Measurements from ENCODE around the gene STEEP1. TPM values are rescaled to one million over a fixed set of nuclear protein-coding genes. Genes with fewer than 3 reads are reported as not detected.

The STEEP1 gene
- polyA plus RNA-seq, 1 donor from 2014 or later = 63.0 TPM

DNA sequence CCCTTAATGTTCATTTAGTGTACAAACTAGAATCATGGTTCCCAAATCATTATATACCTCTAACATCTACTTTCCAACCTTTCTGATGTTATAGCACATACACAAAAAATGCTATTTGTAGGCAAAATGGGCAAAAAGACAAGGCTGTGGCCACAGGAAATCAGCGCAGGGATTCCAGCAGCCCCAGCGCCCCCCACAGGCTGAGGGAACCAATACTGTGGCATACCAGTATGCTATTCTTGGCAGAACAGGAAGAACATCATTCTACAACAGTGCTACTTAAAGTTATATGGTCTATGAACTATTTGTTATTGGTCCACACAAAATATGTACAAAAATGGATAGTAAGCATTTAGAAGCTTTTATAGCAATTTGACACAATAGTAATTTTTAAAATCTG, 25.3 kb downstream of the STEEP1 start:
- Histone ChIP-seq H3F3A (ENCODE audit: insufficient read depth, low read length, poor library complexity, severe bottlenecking) (no peaks in the 10 kb centered on the region), H3K4me2 (ENCODE audit: low read length) (no peak overlapping the region), H3K9me3 (ENCODE audit: low read length) (no peaks in the 10 kb centered on the region), H3K36me3 (ENCODE audit: insufficient read depth, low read length) (no peaks in the 10 kb centered on the region), H3K4me3 (ENCODE audit: low read length) (no peak overlapping the region), H3K27me3 (ENCODE audit: insufficient read depth, low read depth, low read length) (no peaks in the 10 kb centered on the region), H3K9me2 (ENCODE audit: insufficient read depth, low read length) (no peaks in the 10 kb centered on the region), H3K79me2 (replicated peaks; ENCODE audit: insufficient read depth, low read length) (no peaks in the 10 kb centered on the region), H3K9ac (ENCODE audit: low read length) (no peak overlapping the region), H4K20me1 (ENCODE audit: insufficient read depth) (no peaks in the 10 kb centered on the region), H2AFZ (ENCODE audit: low read depth, low read length) (no peak overlapping the region), H3K27ac (ENCODE audit: low read length) (no peak overlapping the region)
- TF ChIP-seq MXI1 (conservative IDR thresholded peaks at IDR 0.05; ENCODE audit: poor library complexity, severe bottlenecking) (no peak), EZH2 (IDR thresholded peaks at IDR 0.05; ENCODE audit: borderline replicate concordance, insufficient read depth, low read length, poor library complexity, severe bottlenecking) (no peak), TAF1 (IDR thresholded peaks at IDR 0.05; ENCODE audit: low read depth) (no peak), RAD21 (conservative IDR thresholded peaks at IDR 0.05) (no peak), SMC3 (conservative IDR thresholded peaks at IDR 0.05; ENCODE audit: poor library complexity) (no peak), EP300 (conservative IDR thresholded peaks at IDR 0.05; ENCODE audit: poor library complexity, severe bottlenecking) (no peak), REST (IDR thresholded peaks at IDR 0.05; ENCODE audit: borderline replicate concordance) (no peak), CTCF (IDR thresholded peaks at IDR 0.05; ENCODE audit: poor library complexity, severe bottlenecking) (no peak), POLR2AphosphoS5 (IDR thresholded peaks at IDR 0.05) (no peak)

GRCh38 chrX:119537487-119537886, 27.7 kb downstream of the STEEP1 start:
- no peak overlapping the region for H3K4me2 ChIP-seq (ENCODE audit: low read length)
- no peak overlapping the region for H3K9ac ChIP-seq (ENCODE audit: low read length)
- H3K79me2 ChIP-seq (replicated peaks; ENCODE audit: insufficient read depth, low read length) = no peaks in the 10 kb centered on the region
- no peak overlapping the region for H3K27ac ChIP-seq (ENCODE audit: low read length)
- no peaks in the 10 kb centered on the region for H3K9me3 ChIP-seq (ENCODE audit: low read length)
- no peak overlapping the region for H2AFZ ChIP-seq (ENCODE audit: low read depth, low read length)
- H3K27me3 ChIP-seq (ENCODE audit: insufficient read depth, low read depth, low read length) = no peaks in the 10 kb centered on the region
- H4K20me1 ChIP-seq (ENCODE audit: insufficient read depth) = no peaks in the 10 kb centered on the region
- no peaks in the 10 kb centered on the region for H3K36me3 ChIP-seq (ENCODE audit: insufficient read depth, low read length)
- H3K4me3 ChIP-seq (ENCODE audit: low read length) = no peak overlapping the region
- no peaks in the 10 kb centered on the region for H3F3A ChIP-seq (ENCODE audit: insufficient read depth, low read length, poor library complexity, severe bottlenecking)
- TF ChIP-seq EP300 (conservative IDR thresholded peaks at IDR 0.05; ENCODE audit: poor library complexity, severe bottlenecking) (no peak), POLR2AphosphoS5 (IDR thresholded peaks at IDR 0.05) (no peak), CTCF (IDR thresholded peaks at IDR 0.05; ENCODE audit: poor library complexity, severe bottlenecking) (no peak), RAD21 (conservative IDR thresholded peaks at IDR 0.05) (no peak), EZH2 (IDR thresholded peaks at IDR 0.05; ENCODE audit: borderline replicate concordance, insufficient read depth, low read length, poor library complexity, severe bottlenecking) (no peak), MXI1 (conservative IDR thresholded peaks at IDR 0.05; ENCODE audit: poor library complexity, severe bottlenecking) (no peak), TAF1 (IDR thresholded peaks at IDR 0.05; ENCODE audit: low read depth) (no peak), SMC3 (conservative IDR thresholded peaks at IDR 0.05; ENCODE audit: poor library complexity) (no peak)
- H3K9me2 ChIP-seq (ENCODE audit: insufficient read depth, low read length) = no peaks in the 10 kb centered on the region
